ENCODE results near the gene TRAP1.
A peak's percentile ranks its signal among the peaks of the same experiment; 100 is the strongest.
"Not testable (repeated sequence)": the region's sequence is repeated elsewhere in the genome, so short reads cannot be mapped to it uniquely, and the experiment has no call there.

TRAP1 gene

GRCh38 chr16:3671424-3671823 lies 45.9 kb downstream of the TRAP1 start:
- no peak for DNase-seq

- no peak for DNase-seq
Measured at GRCh38 chr16:3670711-3671110, 46.6 kb downstream of the TRAP1 start.

DNA sequence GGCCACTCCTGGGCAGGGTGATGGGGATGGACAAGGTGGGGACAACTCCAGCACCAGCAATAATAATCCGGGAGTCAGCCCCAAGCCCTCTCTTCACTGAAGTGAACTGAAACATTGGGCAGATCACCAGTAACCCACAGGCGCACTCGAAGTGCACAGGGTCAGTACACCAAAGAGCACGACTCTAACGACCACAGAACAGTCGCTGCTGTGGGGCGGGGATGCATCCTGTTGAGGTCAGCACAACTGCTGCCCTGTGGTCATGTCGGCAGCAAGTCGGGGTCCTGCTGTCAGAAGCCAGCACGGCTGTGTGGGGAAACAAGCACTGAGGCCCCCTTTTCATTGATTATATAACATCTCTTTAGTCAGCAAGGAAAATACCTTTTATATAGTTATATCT lies 48.2 kb downstream of the TRAP1 start:
- DNase-seq = no peak

GRCh38 chr16:3668626-3669025 lies 48.7 kb downstream of the TRAP1 start:
- DNase-seq = no peak

DNA sequence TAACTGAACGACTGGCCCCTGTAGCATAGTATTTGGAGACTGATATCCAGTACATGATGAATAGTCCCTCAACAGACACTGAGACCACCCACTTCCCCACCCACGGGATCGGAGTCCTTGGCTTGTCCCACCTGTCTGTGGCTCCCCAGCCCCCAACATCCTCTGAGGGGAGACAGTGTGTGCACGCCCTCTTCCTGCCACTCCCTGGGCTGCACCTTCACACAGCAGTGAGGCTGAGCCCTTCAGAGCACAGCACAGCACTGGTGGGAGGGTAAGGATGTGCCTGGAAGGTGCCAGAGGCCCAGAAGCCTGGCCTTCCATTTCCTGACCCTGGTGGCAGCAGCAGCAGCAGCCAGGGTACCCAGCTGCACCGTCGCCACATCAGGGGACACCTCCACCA lies 51.8 kb downstream of the TRAP1 start:
- no peak for DNase-seq

DNA sequence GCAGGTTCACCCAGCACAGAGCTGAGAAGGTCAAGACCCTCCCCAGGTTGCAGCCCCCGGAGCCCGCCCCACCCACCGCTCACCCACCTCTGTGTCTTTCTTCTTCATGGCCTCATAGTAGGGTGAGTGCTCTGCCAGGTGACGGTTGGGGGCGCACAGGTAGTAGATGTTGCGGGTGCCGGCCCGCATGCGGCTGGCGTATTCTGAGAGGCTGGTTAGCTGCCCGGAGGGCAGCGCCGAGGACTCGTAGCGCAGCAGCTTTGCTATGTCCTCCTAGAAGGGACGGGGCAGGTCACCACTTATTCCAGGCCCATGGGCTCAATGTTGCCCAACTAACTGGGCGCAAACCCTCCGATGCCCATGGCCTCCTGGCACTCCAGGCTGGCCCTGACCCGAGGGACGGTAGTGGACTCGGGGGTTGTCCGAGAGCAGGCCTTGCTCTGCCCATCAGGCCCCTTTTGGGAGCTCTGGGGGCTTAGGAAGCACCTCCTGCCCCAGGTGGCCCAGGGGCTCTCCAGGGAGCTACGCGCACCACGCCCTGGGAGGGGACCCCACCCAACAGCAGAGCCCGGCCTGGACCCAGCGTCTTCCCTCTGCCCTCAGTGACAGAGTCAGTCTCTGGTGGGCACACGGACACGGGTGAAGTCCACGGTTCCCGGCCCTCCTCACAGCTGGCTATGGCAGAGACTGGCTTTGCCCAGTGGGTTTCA lies 53.0 kb downstream of the TRAP1 start:
- no peak for DNase-seq

DNA sequence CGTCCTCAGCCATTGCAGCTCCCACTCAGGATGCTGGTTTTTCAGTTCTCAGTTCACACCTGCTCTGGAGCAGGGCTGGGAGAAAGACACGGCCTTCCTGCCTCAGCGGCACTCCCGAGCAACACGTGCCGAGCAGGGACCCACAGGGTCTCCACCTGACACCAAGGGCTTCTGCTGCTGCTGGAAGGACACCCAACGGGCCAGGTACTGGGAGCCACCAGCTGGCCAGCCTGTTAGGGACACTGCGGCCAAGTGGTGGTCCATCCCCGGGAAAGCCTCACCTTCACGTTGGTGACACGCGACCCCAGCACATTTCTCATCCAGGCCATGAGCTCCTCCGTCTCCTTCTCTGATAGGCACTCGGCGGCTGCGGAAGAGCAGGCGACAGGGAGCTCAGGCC lies 54.7 kb downstream of the TRAP1 start:
- DNase-seq = no peak

- no peak for DNase-seq
Measured at GRCh38 chr16:3661922-3662321, 55.4 kb downstream of the TRAP1 start.

- DNase-seq = no peak
Measured at GRCh38 chr16:3661311-3661710, 56.0 kb downstream of the TRAP1 start.

- no peak for DNase-seq
Measured at GRCh38 chr16:3659251-3659650, 58.1 kb downstream of the TRAP1 start.

DNA sequence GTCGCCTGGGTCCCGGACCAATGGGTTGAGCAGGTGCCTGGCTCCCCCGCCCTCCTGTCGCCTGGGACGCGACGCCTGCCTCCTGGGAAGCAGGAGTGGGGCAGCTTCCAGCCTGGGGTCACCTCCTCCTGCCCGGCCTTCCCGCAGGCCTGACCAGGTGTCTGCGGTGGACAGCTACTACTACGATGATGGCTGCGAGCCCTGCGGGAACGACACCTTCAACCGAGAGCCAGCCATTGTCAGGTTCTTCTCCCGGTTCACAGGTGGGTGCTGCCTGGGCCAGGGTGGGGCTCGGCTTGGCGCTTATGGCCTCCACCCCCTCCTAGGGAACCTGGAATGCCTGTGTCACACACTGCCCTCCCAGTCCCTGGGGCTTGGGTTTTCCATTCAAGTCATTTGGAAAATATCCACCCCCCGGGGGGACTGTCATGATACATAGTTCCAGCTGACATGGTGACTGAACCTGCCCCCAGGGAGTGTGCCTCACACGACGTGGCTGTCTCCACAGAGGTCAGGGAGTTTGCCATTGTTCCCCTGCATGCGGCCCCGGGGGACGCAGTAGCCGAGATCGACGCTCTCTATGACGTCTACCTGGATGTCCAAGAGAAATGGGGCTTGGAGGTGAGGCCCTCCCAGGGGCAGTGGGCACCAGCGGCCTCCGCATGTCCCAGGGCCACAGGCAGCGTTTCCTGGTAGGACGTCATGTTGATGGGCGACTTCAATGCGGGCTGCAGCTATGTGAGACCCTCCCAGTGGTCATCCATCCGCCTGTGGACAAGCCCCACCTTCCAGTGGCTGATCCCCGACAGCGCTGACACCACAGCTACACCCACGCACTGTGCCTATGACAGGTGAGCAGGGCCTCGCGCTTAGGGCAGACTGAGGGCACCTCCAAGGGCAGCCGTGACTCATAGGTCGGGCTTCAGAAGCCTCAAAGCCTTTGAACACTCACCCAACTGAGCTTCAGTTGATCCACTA lies 60.5 kb downstream of the TRAP1 start:
- no peak for DNase-seq

- not testable (repeated sequence) for DNase-seq
Measured at GRCh38 chr16:3656160-3656490, 61.2 kb downstream of the TRAP1 start.

- no peak for DNase-seq
Measured at GRCh38 chr16:3655396-3656159, 61.7 kb downstream of the TRAP1 start.

- DNase-seq = no peak
Measured at GRCh38 chr16:3655030-3655395, 62.3 kb downstream of the TRAP1 start.

- peak; percentile 7 for DNase-seq
Measured at GRCh38 chr16:3654249-3654991, 62.9 kb downstream of the TRAP1 start, which contains the start of gene DNASE1. Gene DNASE1, plus strand, starts transcription at chr16:3654691. Its CDS starts 683 bp downstream, at chr16:3655374.

DNA sequence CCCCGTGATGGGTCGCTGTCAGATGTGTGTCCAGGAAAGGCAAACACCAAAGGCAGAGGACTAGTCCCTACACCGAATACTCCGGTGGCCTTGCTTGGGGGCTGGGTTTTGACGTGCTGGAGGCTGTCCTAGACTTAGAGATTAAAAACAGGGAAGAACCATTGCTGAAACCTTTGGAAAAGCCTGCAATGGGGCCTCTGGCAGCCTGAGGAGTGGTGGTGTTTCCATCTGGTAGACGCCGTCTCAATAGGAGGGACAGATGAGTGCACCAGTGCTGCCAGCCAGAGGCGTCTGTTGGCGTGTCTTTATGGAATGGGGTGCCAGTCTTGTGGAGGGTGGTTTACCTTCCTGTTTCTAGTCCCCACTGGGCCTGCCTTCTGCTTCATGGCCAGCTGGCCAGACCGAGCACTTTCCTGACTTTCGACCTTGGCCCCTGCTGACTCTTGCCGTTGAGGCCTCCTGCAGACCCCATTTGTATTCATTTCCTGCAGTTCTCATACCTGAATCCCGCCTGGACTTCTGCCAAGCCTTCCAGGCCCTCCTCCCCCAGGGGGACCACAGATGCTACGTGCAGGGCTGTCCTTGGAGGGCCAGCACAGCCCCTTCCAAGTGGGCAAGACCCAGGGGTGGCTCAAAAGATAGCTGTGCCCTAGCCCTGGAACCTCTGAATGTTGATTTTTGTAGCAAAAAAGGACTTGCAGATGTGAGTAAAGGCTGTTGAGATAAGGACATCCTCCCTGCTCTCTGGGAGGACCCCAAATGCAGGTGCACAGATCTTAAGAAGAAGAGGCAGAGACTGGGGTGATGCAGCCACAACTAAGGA lies 64.7 kb downstream of the TRAP1 start:
- no peak for DNase-seq

- no peak for DNase-seq
Measured at GRCh38 chr16:3651461-3652372, 65.6 kb downstream of the TRAP1 start.

- no peak for DNase-seq
Measured at GRCh38 chr16:3650631-3651265, 66.6 kb downstream of the TRAP1 start.

DNA sequence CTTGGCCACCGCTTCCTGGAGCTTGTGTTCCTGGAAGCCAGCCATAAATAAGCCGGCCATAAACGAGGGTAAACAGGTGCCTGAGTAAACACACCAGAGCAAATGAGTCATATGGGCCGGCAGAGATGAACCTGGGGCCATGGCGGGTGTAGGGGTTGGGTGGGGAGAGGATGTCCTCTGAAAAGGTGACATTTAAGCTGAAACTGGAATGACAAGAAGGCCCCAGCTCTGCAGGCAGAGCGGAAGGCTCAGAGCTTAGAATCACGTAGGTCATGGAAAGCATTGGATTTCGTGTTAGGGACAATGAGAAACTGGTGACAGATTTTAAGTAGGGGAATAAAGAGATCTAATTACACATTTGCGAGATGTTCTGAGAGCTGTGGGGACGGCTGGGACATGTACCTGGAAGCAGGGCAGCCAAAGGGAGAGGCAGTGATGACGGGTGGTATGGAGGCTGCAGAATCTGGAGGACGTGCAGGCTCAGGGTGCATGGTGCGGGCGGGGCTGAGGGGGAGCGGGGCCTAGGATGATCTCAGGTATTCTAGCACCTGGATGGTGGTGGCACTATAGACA lies 70.9 kb downstream of the TRAP1 start:
- DNase-seq = no peak

Data from KG1 (cell line).